ENCODE measurements around the gene CTCFL. TPM values are rescaled to one million over a fixed set of nuclear protein-coding genes. Genes with fewer than 3 reads are reported as not detected.

The CTCFL gene
- total RNA-seq, 1 donor from 2014 or later = not detected

DNA sequence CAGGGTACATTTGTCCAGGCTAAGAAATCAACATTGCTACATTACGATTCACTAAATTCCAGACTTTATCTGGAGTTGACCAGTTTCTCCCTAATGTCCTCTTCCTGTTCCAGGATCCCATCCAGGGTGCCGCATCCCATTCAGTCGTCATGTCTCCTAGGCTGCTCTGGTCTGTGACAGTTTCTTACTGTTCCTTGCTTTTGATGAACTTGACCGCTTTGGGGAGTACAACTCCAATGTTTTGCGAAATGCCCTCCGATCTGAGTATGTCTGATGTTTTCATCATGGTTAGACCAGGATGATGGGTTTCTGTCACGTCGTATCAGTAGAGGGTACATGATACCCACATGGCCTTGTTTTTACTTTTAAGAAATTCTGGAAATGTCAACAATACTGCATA, 62.2 kb downstream of the CTCFL start:
- Histone ChIP-seq H3K36me3 (no peaks in the 10 kb centered on the region), H3K27ac (replicated peaks) (no peak overlapping the region), H3K4me1 (peaks cover 50% of the 10 kb centered on the region), H3K27me3 (ENCODE audit: low read depth) (peaks cover 7% of the 10 kb centered on the region), H3K4me3 (no peak overlapping the region), H3K9me3 (replicated peaks) (peaks cover 7% of the 10 kb centered on the region)
- no peak for DNase-seq
- TF ChIP-seq, protein P1, sequence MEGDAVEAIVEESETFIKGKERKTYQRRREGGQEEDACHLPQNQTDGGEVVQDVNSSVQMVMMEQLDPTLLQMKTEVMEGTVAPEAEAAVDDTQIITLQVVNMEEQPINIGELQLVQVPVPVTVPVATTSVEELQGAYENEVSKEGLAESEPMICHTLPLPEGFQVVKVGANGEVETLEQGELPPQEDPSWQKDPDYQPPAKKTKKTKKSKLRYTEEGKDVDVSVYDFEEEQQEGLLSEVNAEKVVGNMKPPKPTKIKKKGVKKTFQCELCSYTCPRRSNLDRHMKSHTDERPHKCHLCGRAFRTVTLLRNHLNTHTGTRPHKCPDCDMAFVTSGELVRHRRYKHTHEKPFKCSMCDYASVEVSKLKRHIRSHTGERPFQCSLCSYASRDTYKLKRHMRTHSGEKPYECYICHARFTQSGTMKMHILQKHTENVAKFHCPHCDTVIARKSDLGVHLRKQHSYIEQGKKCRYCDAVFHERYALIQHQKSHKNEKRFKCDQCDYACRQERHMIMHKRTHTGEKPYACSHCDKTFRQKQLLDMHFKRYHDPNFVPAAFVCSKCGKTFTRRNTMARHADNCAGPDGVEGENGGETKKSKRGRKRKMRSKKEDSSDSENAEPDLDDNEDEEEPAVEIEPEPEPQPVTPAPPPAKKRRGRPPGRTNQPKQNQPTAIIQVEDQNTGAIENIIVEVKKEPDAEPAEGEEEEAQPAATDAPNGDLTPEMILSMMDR (IDR thresholded peaks at IDR 0.05; ENCODE audit: borderline replicate concordance) = no peak
- intact Hi-C loops (cut with micrococcal nuclease) = no loop called here

DNA sequence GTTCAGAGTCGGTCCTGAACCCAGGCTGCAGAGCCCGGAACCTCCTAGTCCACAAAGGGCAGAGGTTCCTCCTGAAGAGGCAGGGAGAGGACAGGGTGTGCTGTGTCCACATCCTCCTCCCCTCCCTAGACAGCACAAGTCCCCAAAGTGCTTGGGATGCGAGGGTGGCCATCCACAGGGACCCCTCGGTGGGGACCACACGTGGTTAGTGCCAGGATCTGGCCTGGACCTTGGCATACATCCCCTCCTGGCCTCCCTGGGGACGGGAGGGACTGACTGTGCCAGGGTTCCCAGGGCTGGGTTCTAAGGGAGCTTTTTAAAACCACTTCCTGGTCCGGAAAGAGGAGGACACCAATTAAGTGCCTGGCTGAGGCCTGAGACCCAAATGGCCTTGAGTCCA, 63.2 kb downstream of the CTCFL start:
- TF ChIP-seq, protein P1 (IDR thresholded peaks at IDR 0.05; ENCODE audit: borderline replicate concordance) = no peak
- H3K27ac ChIP-seq (replicated peaks) = peak overlapping the region; percentile 54
- H3K27me3 ChIP-seq (ENCODE audit: low read depth) = no peaks in the 10 kb centered on the region
- H3K4me3 ChIP-seq = no peak overlapping the region
- no peaks in the 10 kb centered on the region for H3K36me3 ChIP-seq
- H3K4me1 ChIP-seq = peaks cover 48% of the 10 kb centered on the region
- DNase-seq = no peak
- peaks cover 7% of the 10 kb centered on the region for H3K9me3 ChIP-seq (replicated peaks)
- intact Hi-C loops (cut with micrococcal nuclease) = no loop called here

DNA sequence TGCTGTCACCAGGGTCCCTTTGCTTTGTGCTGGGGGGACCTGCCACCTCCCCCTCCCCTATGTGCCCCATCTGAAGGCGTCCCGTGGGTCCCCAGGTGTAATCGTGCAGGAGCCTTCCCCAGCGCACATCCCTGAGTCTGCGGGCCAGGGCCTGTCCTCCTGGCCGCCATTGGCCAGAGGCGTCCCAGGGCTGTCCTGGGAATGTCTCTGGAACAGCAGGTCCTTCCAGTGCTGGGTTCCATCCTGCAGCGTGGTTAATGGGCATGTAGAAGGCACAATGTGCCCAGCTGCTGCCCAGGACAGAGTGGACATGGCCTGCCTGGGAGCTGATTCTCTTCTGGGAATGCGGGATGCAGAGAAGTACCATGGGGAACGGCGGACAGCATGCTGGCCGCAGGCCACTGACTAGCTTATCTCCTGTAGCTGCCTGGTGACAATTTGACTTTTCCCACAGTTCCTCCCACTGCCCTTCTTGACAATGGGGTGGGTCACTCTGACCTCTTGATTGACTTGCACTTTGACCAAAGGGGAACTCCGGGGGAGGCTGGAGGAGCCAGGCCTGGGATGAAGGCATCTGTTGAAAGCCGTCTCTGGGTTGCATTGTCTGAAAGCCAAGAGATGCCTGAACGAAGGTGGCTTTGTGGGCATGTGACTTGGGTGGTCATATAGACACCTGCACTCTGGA, 64.0 kb downstream of the CTCFL start:
- Histone ChIP-seq H3K4me1 (peaks cover 48% of the 10 kb centered on the region), H3K27me3 (ENCODE audit: low read depth) (no peaks in the 10 kb centered on the region), H3K9me3 (replicated peaks) (peaks cover 7% of the 10 kb centered on the region), H3K36me3 (no peaks in the 10 kb centered on the region), H3K27ac (replicated peaks) (peak overlapping the region; percentile 54), H3K4me3 (no peak overlapping the region)
- DNase-seq = no peak
- TF ChIP-seq, protein P1 (IDR thresholded peaks at IDR 0.05; ENCODE audit: borderline replicate concordance) = no peak
- intact Hi-C loops (cut with micrococcal nuclease) = no loop called here

DNA sequence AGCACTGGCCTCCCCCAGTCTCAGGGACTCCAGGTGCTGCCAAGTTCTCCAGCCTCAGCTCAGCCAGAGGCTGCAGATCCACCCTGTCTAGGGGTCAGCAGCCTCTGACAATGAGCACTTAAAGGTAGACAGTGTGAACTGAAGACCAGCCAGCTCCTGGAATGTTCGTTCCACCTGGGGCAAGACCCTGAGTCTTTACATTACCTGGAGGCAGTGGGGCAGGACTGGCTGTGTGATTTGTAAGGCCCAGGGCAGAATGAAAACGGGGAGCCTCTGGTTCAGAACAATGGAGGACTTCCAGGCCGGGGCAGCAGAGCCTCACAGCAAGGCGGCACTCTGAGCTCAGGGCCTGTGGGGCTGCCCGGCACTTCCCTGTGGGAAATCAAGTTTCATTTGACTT, 65.0 kb downstream of the CTCFL start:
- TF ChIP-seq, protein P1 (IDR thresholded peaks at IDR 0.05; ENCODE audit: borderline replicate concordance) = no peak
- intact Hi-C loops (cut with micrococcal nuclease) = no loop called here
- H3K9me3 ChIP-seq (replicated peaks) = peaks cover 7% of the 10 kb centered on the region
- peaks cover 48% of the 10 kb centered on the region for H3K4me1 ChIP-seq
- H3K4me3 ChIP-seq = no peak overlapping the region
- H3K36me3 ChIP-seq = no peaks in the 10 kb centered on the region
- no peaks in the 10 kb centered on the region for H3K27me3 ChIP-seq (ENCODE audit: low read depth)
- DNase-seq = no peak
- no peak overlapping the region for H3K27ac ChIP-seq (replicated peaks)

DNA sequence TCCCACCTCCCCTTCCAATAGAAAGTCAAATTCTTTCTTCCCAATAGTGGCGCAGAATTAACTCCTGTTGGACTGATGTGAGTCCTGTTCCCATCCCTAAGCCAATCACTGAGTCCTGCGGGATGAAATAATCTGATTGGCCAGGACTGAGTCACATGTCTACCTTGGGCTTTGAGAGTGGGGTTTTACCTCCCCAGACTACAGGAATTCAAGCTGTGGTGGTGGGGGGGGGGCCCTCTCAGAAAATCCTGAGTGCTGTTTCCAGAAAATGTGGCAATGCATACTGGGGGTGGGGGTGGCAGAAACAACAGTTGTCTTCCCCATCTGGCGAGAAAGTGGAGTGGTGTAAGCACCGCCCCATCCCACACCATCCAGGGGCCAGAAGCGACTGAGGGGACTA, 65.7 kb downstream of the CTCFL start:
- Histone ChIP-seq H3K27me3 (ENCODE audit: low read depth) (no peaks in the 10 kb centered on the region), H3K36me3 (no peaks in the 10 kb centered on the region), H3K4me1 (peaks cover 48% of the 10 kb centered on the region), H3K4me3 (no peak overlapping the region), H3K9me3 (replicated peaks) (peaks cover 7% of the 10 kb centered on the region), H3K27ac (replicated peaks) (peak overlapping the region; percentile 52)
- TF ChIP-seq, protein P1 (IDR thresholded peaks at IDR 0.05; ENCODE audit: borderline replicate concordance) = no peak
- no peak for DNase-seq
- intact Hi-C loops (cut with micrococcal nuclease) = no loop called here
